Hypothalamus (tissue), 51 donors: ENCODE data around the gene CCDC74A.
"Not testable (repeated sequence)": the region's sequence is repeated elsewhere in the genome, so short reads cannot be mapped to it uniquely, and the experiment has no call there.

Source experiments
- DNase-seq, 51 donors: peaks; one replicate each; lab custom pipeline; 2025; lab: John Stamatoyannopoulos, UW

Gene CCDC74A

GRCh38 chr2:131527131-131528001, at the start of gene CCDC74A:
TSS of gene CCDC74A (plus strand) at chr2:131527888. CDS start at chr2:131527971, 83 bp downstream.
- peak in 34 of 51 donors; percentile 8 to 63 (median 38) for DNase-seq

- DNase-seq, result not testable (repeated sequence)
Observed at GRCh38 chr2:131478074-131478849, 49.4 kb upstream of the CCDC74A start.

- peak in 1 of 51 donors; percentile 11 for DNase-seq
Observed at GRCh38 chr2:131478850-131479461, 48.7 kb upstream of the CCDC74A start.

GRCh38 chr2:131480351-131480750, 47.3 kb upstream of the CCDC74A start:
- DNase-seq, result not testable (repeated sequence)

- not testable (repeated sequence) for DNase-seq
Observed at GRCh38 chr2:131482506-131483155, 45.1 kb upstream of the CCDC74A start.

- not testable (repeated sequence) for DNase-seq
Observed at GRCh38 chr2:131483981-131484820, 43.5 kb upstream of the CCDC74A start.

- DNase-seq, result not testable (repeated sequence)
Observed at GRCh38 chr2:131484906-131485460, 42.7 kb upstream of the CCDC74A start.

- DNase-seq, result not testable (repeated sequence)
Observed at GRCh38 chr2:131486201-131486902, 41.3 kb upstream of the CCDC74A start.

GRCh38 chr2:131488306-131489205, 39.1 kb upstream of the CCDC74A start:
- no peak for DNase-seq

GRCh38 chr2:131490616-131491468, 36.8 kb upstream of the CCDC74A start:
- DNase-seq, result peak in 18 of 51 donors; percentile 3 to 36 (median 14)

GRCh38 chr2:131491469-131491836, 36.2 kb upstream of the CCDC74A start:
- peak in 2 of 51 donors; percentile 2 to 11 for DNase-seq

GRCh38 chr2:131492015-131492417, 35.7 kb upstream of the CCDC74A start, which contains the start of gene MZT2A:
TSS of gene MZT2A (minus strand) at chr2:131492397. CDS start at chr2:131492376, 21 bp downstream.
- DNase-seq, result peak in 3 of 51 donors; percentile 42 to 46 (median 46)

GRCh38 chr2:131492418-131493198, 35.1 kb upstream of the CCDC74A start:
- DNase-seq, result peak; percentile 47 to 97 (median 81)

- DNase-seq, result peak in 5 of 51 donors; percentile 24 to 53 (median 48)
Observed at GRCh38 chr2:131493199-131493968, 34.3 kb upstream of the CCDC74A start.

GRCh38 chr2:131495506-131495905, 32.2 kb upstream of the CCDC74A start:
- not testable (repeated sequence) for DNase-seq
